ENCODE data around the gene ROS1. TPM values are rescaled to one million over a fixed set of nuclear protein-coding genes. Genes with fewer than 3 reads are reported as not detected.
"Not testable (repeated sequence)": the region's sequence is repeated elsewhere in the genome, so short reads cannot be mapped to it uniquely, and the experiment has no call there.

The ROS1 gene
- total RNA-seq, 2 experiments from 2014 or later, result not detected

DNA sequence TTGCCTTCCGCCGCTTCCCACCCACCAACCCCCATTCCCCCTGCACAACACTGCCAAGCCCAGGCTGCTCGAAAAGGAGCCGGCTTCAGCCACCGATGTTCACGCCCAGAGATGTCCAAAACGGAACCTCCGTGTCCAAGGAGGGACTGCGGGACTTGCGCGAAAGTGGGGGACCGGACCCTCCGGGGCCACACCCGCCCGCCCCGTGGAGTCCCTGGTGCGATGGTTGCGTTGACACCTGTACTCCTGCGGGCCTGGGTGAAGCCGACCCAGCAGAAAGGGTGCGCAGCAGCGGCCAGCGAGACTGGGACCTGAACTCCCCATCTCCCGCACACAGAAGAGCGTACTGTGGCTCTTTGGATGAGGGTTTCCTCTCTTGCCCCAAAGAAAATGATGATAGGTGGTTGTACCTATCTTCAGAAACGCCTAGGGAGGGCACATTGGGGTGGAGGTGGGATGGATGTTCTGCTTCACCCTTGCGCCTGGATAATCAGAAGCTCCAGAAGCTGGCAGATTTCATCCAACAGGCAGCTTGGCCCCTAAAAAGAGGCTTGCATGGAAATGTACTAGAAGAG lies 162.3 kb downstream of the ROS1 start:
- no peak overlapping the region for H3K4me3 Mint-ChIP-seq
- no peak for DNase-seq
- no peaks in the 10 kb centered on the region for H3K36me3 Mint-ChIP-seq (ENCODE audit: low read depth)
- peaks cover 12% of the 10 kb centered on the region for H3K4me1 Mint-ChIP-seq
- H3K27ac Mint-ChIP-seq, result no peak overlapping the region
- H3K9me3 Mint-ChIP-seq, result no peaks in the 10 kb centered on the region
- POLR2A ChIA-PET, result no interaction called here
- peaks cover 69% of the 10 kb centered on the region for H3K27me3 Mint-ChIP-seq
- CTCF ChIA-PET, result no interaction called here

DNA sequence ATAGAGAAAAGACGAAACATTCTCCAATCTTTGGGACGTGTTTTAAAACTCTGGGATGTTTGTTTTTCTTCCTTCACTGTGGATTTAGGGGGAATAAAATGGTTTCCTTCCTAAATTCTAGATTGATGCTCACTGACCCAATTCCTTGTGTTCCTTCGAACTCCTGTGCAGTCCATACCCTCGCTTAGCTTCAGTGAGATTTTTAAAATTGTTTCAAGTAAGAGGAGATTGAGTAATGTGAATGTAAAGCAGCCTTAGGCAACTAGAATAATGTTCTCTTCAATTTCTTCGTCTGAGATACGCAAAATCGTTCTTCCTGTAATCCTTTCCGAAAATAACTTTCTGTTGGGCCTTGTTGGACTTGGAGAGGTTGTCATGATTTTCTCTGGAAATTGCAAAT lies 162.9 kb downstream of the ROS1 start:
- POLR2A ChIA-PET, result no interaction called here
- DNase-seq, result no peak
- CTCF ChIA-PET, result no interaction called here
- Mint-ChIP-seq H3K36me3 (ENCODE audit: low read depth) (no peaks in the 10 kb centered on the region), H3K4me3 (no peak overlapping the region), H3K27me3 (peaks cover 63% of the 10 kb centered on the region), H3K9me3 (no peaks in the 10 kb centered on the region), H3K27ac (no peak overlapping the region), H3K4me1 (peaks cover 12% of the 10 kb centered on the region)

DNA sequence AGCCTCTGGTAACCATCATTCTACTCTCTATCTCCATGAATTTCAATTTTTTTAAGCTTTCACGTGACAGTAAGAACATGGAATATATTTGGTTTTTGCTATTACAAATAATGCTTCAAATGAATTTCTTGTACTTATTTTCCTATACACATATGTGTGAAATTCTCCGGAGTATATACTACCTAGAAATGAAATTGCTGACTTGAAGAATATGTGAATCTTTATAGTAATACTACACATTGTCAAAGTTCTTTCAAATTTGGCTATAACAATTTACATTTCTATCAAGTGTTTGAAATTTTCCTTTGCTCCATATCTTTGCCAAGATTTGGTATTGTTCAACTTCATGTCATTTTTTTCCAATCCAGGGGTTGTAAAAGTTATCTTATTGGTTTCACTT lies 172.0 kb downstream of the ROS1 start:
- DNase-seq, result no peak
- H3K9me3 Mint-ChIP-seq, result no peaks in the 10 kb centered on the region
- ChIA-PET CTCF (no interaction called here), POLR2A (no interaction called here)
- H3K4me1 Mint-ChIP-seq, result no peaks in the 10 kb centered on the region
- no peaks in the 10 kb centered on the region for H3K27me3 Mint-ChIP-seq
- no peak overlapping the region for H3K4me3 Mint-ChIP-seq
- no peaks in the 10 kb centered on the region for H3K36me3 Mint-ChIP-seq (ENCODE audit: low read depth)
- H3K27ac Mint-ChIP-seq, result no peak overlapping the region

DNA sequence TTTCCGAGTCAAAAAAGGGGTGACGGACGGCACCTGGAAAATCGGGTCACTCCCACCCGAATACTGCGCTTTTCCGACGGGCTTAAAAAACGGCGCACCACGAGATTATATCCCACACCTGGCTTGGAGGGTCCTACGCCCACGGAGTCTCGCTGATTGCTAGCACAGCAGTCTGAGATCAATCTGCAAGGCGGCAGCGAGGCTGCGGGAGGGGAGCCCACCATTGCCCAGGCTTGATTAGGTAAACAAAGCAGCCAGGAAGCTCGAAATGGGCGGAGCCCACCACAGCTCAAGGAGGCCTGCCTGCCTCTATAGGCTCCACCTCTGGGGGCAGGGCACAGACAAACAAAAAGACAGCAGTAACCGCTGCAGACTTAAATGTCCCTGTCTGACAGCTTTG lies 180.8 kb downstream of the ROS1 start:
- DNase-seq; H3K27ac Mint-ChIP-seq; H3K4me3 Mint-ChIP-seq; CTCF ChIA-PET; H3K27me3 Mint-ChIP-seq; H3K36me3 Mint-ChIP-seq (ENCODE audit: low read depth); H3K9me3 Mint-ChIP-seq; H3K4me1 Mint-ChIP-seq; POLR2A ChIA-PET: not testable (repeated sequence)

DNA sequence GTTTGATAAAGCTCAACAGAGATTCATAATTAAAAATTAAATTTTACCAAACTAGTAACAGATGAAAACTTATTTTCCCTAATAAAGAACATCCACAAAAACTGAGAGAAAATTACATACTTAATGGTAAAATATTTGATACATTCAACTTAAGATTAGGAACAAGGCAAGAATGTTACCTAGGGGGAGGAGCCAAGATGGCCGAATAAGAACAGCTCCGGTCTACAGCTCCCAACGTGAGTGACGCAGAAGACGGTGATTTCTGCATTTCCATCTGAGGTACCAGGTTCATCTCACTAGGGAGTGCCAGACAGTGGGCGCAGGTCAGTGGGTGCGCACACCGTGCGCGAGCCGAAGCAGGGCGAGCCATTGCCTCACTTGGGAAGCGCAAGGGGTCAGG lies 181.2 kb downstream of the ROS1 start:
- H3K27me3 Mint-ChIP-seq; H3K27ac Mint-ChIP-seq; H3K9me3 Mint-ChIP-seq; H3K4me1 Mint-ChIP-seq; CTCF ChIA-PET; POLR2A ChIA-PET; DNase-seq; H3K36me3 Mint-ChIP-seq (ENCODE audit: low read depth); H3K4me3 Mint-ChIP-seq: not testable (repeated sequence)

Other genes with a start within 250 kb of the ROS1 start
- gene VGLL2, start 160.4 kb downstream of the ROS1 start, total RNA-seq, result not detected
- gene DCBLD1, start 56.7 kb upstream of the ROS1 start, total RNA-seq, result 1 to 10 TPM; 3.7 to 5.1 TPM
- gene GOPC, start 176.6 kb upstream of the ROS1 start, total RNA-seq, result 10 to 100 TPM; 24.1 to 25.4 TPM
- gene NUS1, start 249.5 kb upstream of the ROS1 start, total RNA-seq, result 10 to 100 TPM; 25.4 to 27.8 TPM